HCT116 (cell line): ENCODE data around the gene DGCR8. TPM values are rescaled to one million over a fixed set of nuclear protein-coding genes. Genes with fewer than 3 reads are reported as not detected.

Source experiments
- ATAC-seq: fragments of 200-7000 bp; cut with Tn5 transposase; 2 replicates; pipeline ENCODE4 v1.9.1; 2020; ENCODE audit warnings: mild to moderate bottlenecking, moderate library complexity
- BruUV-seq: library from RNA; stranded (reverse); fragments of 400-500 nt; replicated peaks from 2 replicates; lab custom pipeline; 2021; lab: Mats Ljungman, UMichigan
- CTCF ChIA-PET: fragments of 300-600 bp; sonication (Branson Sonifier 250); formaldehyde crosslinking; loops from one replicate; lab custom pipeline; 2021; ENCODE audit warnings: antibody characterized with exemption; lab: Charles Lee
- POLR2A ChIA-PET: fragments of 300-600, 350-600 bp; sonication (Branson Sonifier 250); formaldehyde crosslinking; loops from one replicate; lab custom pipeline; 2021; ENCODE audit warnings: antibody characterized with exemption; lab: Charles Lee
- RAD21 ChIA-PET, 2 experiments: fragments of 300-600 bp; sonication (Branson Sonifier 250); formaldehyde crosslinking; loops; one replicate each; lab custom pipeline; 2023; ENCODE audit warnings: low total read pairs in 2 of 2; ENCODE audit not compliant: uncharacterized antibody in 2 of 2, unreplicated experiment in 2 of 2, low non-redundant PET in 1 of 2; lab: Charles Lee
- DNase-seq: peaks from one replicate; pipeline ENCODE4 v3.0.0-alpha.2; 2010; ENCODE audit warnings: low read depth, low spot score
- H2AFZ ChIP-seq: fragments of 200-600 bp; shearing (Covaris generic), sonication (generic); 2 replicates; pipeline ENCODE4 v1.6.1; 2017; ENCODE audit warnings: low read depth, mixed run types, mixed read lengths, antibody characterized with exemption, low read length; ENCODE audit not compliant: poor library complexity, severe bottlenecking
- H3K27ac ChIP-seq: 2 replicates; pipeline ENCODE4 v1.5.1; 2012; ENCODE audit warnings: low read depth, low read length
- H3K27me3 ChIP-seq: fragments of 200-600 bp; sonication (generic); 2 replicates; pipeline ENCODE4 v1.6.1; 2016; ENCODE audit warnings: mixed run types, low read length, mixed read lengths; ENCODE audit not compliant: insufficient read depth
- H3K36me3 ChIP-seq, 2 experiments: fragments of 200-500 bp in 1 of 2; fragments of 200-600 bp in 1 of 2; sonication (Bioruptor generic) in 1 of 2; sonication (generic) in 1 of 2; 2 replicates each; pipeline versions ENCODE4 v1.5.1 to v1.6.1; 2014 to 2016; ENCODE audit warnings: low read length in 2 of 2, inconsistent platforms in 1 of 2, mixed read lengths in 1 of 2, mixed run types in 1 of 2; ENCODE audit not compliant: insufficient read depth in 2 of 2, control insufficient read depth in 1 of 2
- H3K4me1 ChIP-seq, 2 experiments: fragments of 200-600 bp in 1 of 2; sonication (generic) in 1 of 2; 2 replicates each; pipeline versions ENCODE4 v1.5.1 to v1.6.1; 2012 to 2017; ENCODE audit warnings: low read length in 2 of 2, inconsistent platforms in 1 of 2, mild to moderate bottlenecking in 1 of 2, mixed read lengths in 1 of 2, mixed run types in 1 of 2, moderate library complexity in 1 of 2; ENCODE audit not compliant: insufficient read depth in 2 of 2, control insufficient read depth in 1 of 2
- H3K4me2 ChIP-seq: fragments of 200-600 bp; sonication (generic); 2 replicates; pipeline ENCODE4 v1.6.1; 2017; ENCODE audit warnings: mixed run types, low read length, mixed read lengths
- H3K4me3 ChIP-seq, 2 experiments: fragments of 200-600 bp in 1 of 2; sonication (generic) in 1 of 2; replicated peaks in 1 of 2; 2 replicates each; pipeline ENCODE4 v1.5.1; 2011 to 2016; ENCODE audit warnings: low read length in 2 of 2, control low read depth in 1 of 2, low read depth in 1 of 2, mild to moderate bottlenecking in 1 of 2, mixed read lengths in 1 of 2, mixed run types in 1 of 2
- H3K79me2 ChIP-seq: fragments of 200-600 bp; sonication (generic); 2 replicates; pipeline ENCODE4 v1.6.1; 2017; ENCODE audit warnings: mild to moderate bottlenecking, mixed run types, low read length, moderate library complexity, mixed read lengths; ENCODE audit not compliant: insufficient read depth
- H3K9ac ChIP-seq: fragments of 200-600 bp; sonication (generic); 2 replicates; pipeline ENCODE4 v1.6.1; 2016; ENCODE audit warnings: low read length, mixed read lengths
- H3K9me2 ChIP-seq: fragments of 200-600 bp; sonication (generic), shearing (Covaris generic); 2 replicates; pipeline ENCODE4 v1.6.1; 2017; ENCODE audit warnings: mixed run types, mild to moderate bottlenecking, moderate library complexity; ENCODE audit not compliant: insufficient read depth
- H3K9me3 ChIP-seq, 2 experiments: fragments of 200-500 bp in 1 of 2; fragments of 200-600 bp in 1 of 2; sonication (Bioruptor generic) in 1 of 2; sonication (generic) in 1 of 2; 2 replicates each; pipeline ENCODE4 v1.6.1; 2014 to 2017; ENCODE audit warnings: low read length in 2 of 2, mixed read lengths in 2 of 2, inconsistent platforms in 1 of 2, low read depth in 1 of 2, mild to moderate bottlenecking in 1 of 2, mixed run types in 1 of 2, moderate library complexity in 1 of 2; ENCODE audit not compliant: control insufficient read depth in 1 of 2, insufficient read depth in 1 of 2
- H4K20me1 ChIP-seq: fragments of 200-600 bp; sonication (generic), shearing (Covaris generic); 2 replicates; pipeline ENCODE4 v1.6.1; 2017; ENCODE audit warnings: mixed run types, mild to moderate bottlenecking, moderate library complexity; ENCODE audit not compliant: insufficient read depth
- ATF3 ChIP-seq: IDR thresholded peaks from 2 replicates; pipeline ENCODE4 v1.6.1; 2012
- CBX3 ChIP-seq: IDR thresholded peaks from 2 replicates; pipeline ENCODE4 v1.6.1; 2012; ENCODE audit warnings: low read depth
- CTCF ChIP-seq, 3 experiments: fragments of 200-600 bp in 1 of 3; sonication (generic) in 1 of 3; IDR thresholded peaks in 2 of 3; conservative IDR thresholded peaks in 1 of 3; 2 replicates each; pipeline ENCODE4 v1.5.1; 2012 to 2017; ENCODE audit warnings: low read depth in 2 of 3, low read length in 2 of 3, antibody characterized with exemption in 1 of 3, borderline replicate concordance in 1 of 3, control low read depth in 1 of 3, mild to moderate bottlenecking in 1 of 3, mixed read lengths in 1 of 3, mixed run types in 1 of 3, moderate library complexity in 1 of 3; ENCODE audit not compliant: insufficient read depth in 1 of 3
- EGR1 ChIP-seq: IDR thresholded peaks from 2 replicates; pipeline ENCODE4 v1.6.1; 2012; ENCODE audit warnings: low read depth
- ELF1 ChIP-seq: IDR thresholded peaks from 2 replicates; pipeline ENCODE4 v1.6.1; 2012; ENCODE audit warnings: low read depth, borderline replicate concordance
- EZH2 ChIP-seq: fragments of 200-600 bp; sonication (generic); IDR thresholded peaks from 2 replicates; pipeline ENCODE4 v1.6.1; 2017; ENCODE audit warnings: antibody characterized with exemption, mixed run types
- YY1 ChIP-seq: IDR thresholded peaks from 2 replicates; pipeline ENCODE4 v1.6.1; 2011; ENCODE audit warnings: low read length, low read depth, moderate library complexity, mild to moderate bottlenecking; ENCODE audit not compliant: insufficient replicate concordance; ENCODE audit errors: extremely low read depth
- ZBTB33 ChIP-seq: IDR thresholded peaks from 2 replicates; pipeline ENCODE4 v1.6.1; 2011; ENCODE audit warnings: mild to moderate bottlenecking, low read length, moderate library complexity; ENCODE audit not compliant: insufficient replicate concordance; ENCODE audit errors: extremely low read depth
- intact Hi-C: fragments of 100-400 bp; cut with micrococcal nuclease; formaldehyde crosslinking; loops from 2 replicates; pipeline ENCODE4 v1.10.0; 2022
- total RNA-seq: library from RNA; stranded (reverse); gene quantifications from one replicate; pipeline ENCODE4 v1.2.1, GENCODE V29; 2021; ENCODE audit not compliant: unreplicated experiment

The DGCR8 gene
- total RNA-seq, 1 experiment from 2014 or later, result 43.8 TPM

- H3K9ac ChIP-seq, result no peak overlapping the region
- no peak for ATAC-seq
- no peak overlapping the region for H3K4me3 ChIP-seq
- ChIA-PET CTCF (no interaction called here), POLR2A (no interaction called here), RAD21 (no interaction called here)
- intact Hi-C loops, result no loop called here
- H3K4me2 ChIP-seq, result no peak overlapping the region
- H3K9me2 ChIP-seq, result no peaks in the 10 kb centered on the region
- H3K36me3 ChIP-seq, result no peaks in the 10 kb centered on the region; a peak in 1 of 4 replicates
- peaks cover 0 to 4% of the 10 kb centered on the region in 2 experiments; a peak in 2 of 4 replicates for H3K4me1 ChIP-seq
- no peak for DNase-seq
- TSS peak; percentile 26 for BruUV-seq
- no peaks in the 10 kb centered on the region for H3K79me2 ChIP-seq
- H3K27me3 ChIP-seq, result no peaks in the 10 kb centered on the region
- H3K9me3 ChIP-seq, result no peaks in the 10 kb centered on the region
- H2AFZ ChIP-seq, result no peak overlapping the region
- H3K27ac ChIP-seq, result no peak overlapping the region
- no peaks in the 10 kb centered on the region for H4K20me1 ChIP-seq
- no peak for TF ChIP-seq CTCF (IDR thresholded peaks at IDR 0.05 in 2 of 3, conservative IDR thresholded peaks at IDR 0.05 in 1 of 3; ENCODE audit: borderline replicate concordance in 1 of 3, insufficient read depth in 1 of 3, low read depth in 2 of 3, low read length in 2 of 3)
- no peak for TF ChIP-seq EZH2
- TF ChIP-seq ELF1, result no peak
- TF ChIP-seq YY1, result no peak
- no peak for TF ChIP-seq EGR1
- no peak for TF ChIP-seq CBX3
- TF ChIP-seq ATF3, result no peak
- TF ChIP-seq ZBTB33, result no peak
Observed at GRCh38 chr22:20037419-20037818, 42.6 kb upstream of the DGCR8 start.
